Measurements from ENCODE around the gene CPM. TPM values are rescaled to one million over a fixed set of nuclear protein-coding genes. Genes with fewer than 3 reads are reported as not detected.

Gene CPM
- polyA plus RNA-seq, 1 donor (not counting 4 experiments of a cell fraction or from before 2014, with no cell fraction given), result 2.5 TPM

DNA sequence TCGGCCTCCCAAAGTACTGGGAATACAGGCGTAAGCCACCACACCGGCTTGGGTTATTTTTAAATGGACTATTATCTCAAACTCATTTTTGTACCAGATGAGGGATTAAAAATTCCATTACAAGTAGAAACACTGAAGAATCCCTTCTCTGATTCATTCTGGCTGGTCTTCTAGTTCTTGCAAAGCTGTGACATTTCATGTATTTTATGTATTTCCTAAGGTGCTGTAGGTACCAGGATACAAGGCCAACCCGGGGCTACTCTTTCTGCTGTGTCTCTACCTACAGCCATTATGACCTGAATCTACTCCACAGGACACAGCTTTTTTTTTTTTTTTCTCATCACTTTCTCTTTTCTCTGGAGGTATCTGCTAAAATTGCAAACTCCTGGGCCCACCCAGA is 24.9 kb downstream of the CPM start:
- DNase-seq (ENCODE audit: low read depth, low spot score) (no peak), FAIRE-seq (no peak)
- Histone ChIP-seq H3K4me1 (ENCODE audit: control insufficient read depth, extremely low read depth, insufficient read depth, low read length) (no peaks in the 10 kb centered on the region), H3K4me2 (ENCODE audit: control insufficient read depth, extremely low read depth, insufficient read depth, low read depth, low read length) (no peak overlapping the region), H3K36me3 (ENCODE audit: control insufficient read depth in 2 of 2, extremely low read depth in 1 of 2, insufficient read depth in 2 of 2, low read length in 2 of 2) (no peaks in the 10 kb centered on the region), H3K4me3 (ENCODE audit: control insufficient read depth in 2 of 3, extremely low read depth in 1 of 3, insufficient read depth in 2 of 3, low read depth in 1 of 3, low read length in 3 of 3) (no peak overlapping the region), H3K9me1 (ENCODE audit: control insufficient read depth, extremely low read depth, insufficient read depth, low read length) (no peaks in the 10 kb centered on the region), H3K9ac (ENCODE audit: control insufficient read depth, extremely low read depth, insufficient read depth, low read length) (no peak overlapping the region), H2AFZ (ENCODE audit: control insufficient read depth, low read length) (no peak overlapping the region), H4K20me1 (ENCODE audit: control insufficient read depth, extremely low read depth, insufficient read depth, low read length) (no peaks in the 10 kb centered on the region), H3K9me3 (ENCODE audit: control insufficient read depth, low read depth, low read length) (no peaks in the 10 kb centered on the region), H3K27ac (ENCODE audit: control insufficient read depth, insufficient read depth, low read length) (no peak overlapping the region), H3K27me3 (ENCODE audit: control insufficient read depth, extremely low read depth, insufficient read depth, low read length) (no peaks in the 10 kb centered on the region), H3K79me2 (ENCODE audit: control insufficient read depth, insufficient read depth, low read length) (no peaks in the 10 kb centered on the region)
- no peak for TF ChIP-seq EZH2 (IDR thresholded peaks at IDR 0.05; ENCODE audit: low read length)
- TF ChIP-seq, protein P1, sequence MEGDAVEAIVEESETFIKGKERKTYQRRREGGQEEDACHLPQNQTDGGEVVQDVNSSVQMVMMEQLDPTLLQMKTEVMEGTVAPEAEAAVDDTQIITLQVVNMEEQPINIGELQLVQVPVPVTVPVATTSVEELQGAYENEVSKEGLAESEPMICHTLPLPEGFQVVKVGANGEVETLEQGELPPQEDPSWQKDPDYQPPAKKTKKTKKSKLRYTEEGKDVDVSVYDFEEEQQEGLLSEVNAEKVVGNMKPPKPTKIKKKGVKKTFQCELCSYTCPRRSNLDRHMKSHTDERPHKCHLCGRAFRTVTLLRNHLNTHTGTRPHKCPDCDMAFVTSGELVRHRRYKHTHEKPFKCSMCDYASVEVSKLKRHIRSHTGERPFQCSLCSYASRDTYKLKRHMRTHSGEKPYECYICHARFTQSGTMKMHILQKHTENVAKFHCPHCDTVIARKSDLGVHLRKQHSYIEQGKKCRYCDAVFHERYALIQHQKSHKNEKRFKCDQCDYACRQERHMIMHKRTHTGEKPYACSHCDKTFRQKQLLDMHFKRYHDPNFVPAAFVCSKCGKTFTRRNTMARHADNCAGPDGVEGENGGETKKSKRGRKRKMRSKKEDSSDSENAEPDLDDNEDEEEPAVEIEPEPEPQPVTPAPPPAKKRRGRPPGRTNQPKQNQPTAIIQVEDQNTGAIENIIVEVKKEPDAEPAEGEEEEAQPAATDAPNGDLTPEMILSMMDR (optimal IDR thresholded peaks at IDR 0.05 in 1 of 3, IDR thresholded peaks at IDR 0.05 in 1 of 3, conservative IDR thresholded peaks at IDR 0.05 in 1 of 3; ENCODE audit: extremely low read depth in 1 of 3, insufficient read depth in 2 of 3, low read length in 3 of 3), result no peak
- dilution Hi-C loops (cut with MboI; ENCODE audit: extremely low pct_ligation_motif_present, low sequenced_read_pairs), result no loop called here

DNA sequence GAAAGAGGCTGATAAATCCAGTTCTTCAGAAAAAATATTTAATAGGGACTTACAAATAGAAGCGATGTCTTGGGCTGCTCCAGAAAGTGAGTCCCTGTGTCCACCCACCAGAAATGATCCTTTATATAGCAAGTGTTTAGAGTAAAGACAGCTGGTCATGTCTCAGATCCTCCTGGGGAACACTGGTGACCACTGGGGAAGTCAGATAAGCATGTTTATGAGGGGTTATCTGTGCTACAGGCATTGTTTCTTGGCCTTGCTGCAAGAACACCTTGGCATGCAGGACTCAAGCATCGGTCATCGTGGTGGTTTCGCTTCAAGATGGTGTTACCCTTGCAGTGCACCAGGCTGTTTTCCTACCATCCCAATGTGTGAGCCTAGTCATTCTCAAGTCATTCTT is 27.2 kb downstream of the CPM start:
- Histone ChIP-seq H3K4me3 (ENCODE audit: control insufficient read depth in 2 of 3, extremely low read depth in 1 of 3, insufficient read depth in 2 of 3, low read depth in 1 of 3, low read length in 3 of 3) (no peak overlapping the region), H4K20me1 (ENCODE audit: control insufficient read depth, extremely low read depth, insufficient read depth, low read length) (no peaks in the 10 kb centered on the region), H3K27me3 (ENCODE audit: control insufficient read depth, extremely low read depth, insufficient read depth, low read length) (no peaks in the 10 kb centered on the region), H3K9ac (ENCODE audit: control insufficient read depth, extremely low read depth, insufficient read depth, low read length) (no peak overlapping the region), H3K27ac (ENCODE audit: control insufficient read depth, insufficient read depth, low read length) (no peak overlapping the region), H3K4me2 (ENCODE audit: control insufficient read depth, extremely low read depth, insufficient read depth, low read depth, low read length) (no peak overlapping the region), H3K9me3 (ENCODE audit: control insufficient read depth, low read depth, low read length) (no peaks in the 10 kb centered on the region), H3K9me1 (ENCODE audit: control insufficient read depth, extremely low read depth, insufficient read depth, low read length) (no peaks in the 10 kb centered on the region), H3K4me1 (ENCODE audit: control insufficient read depth, extremely low read depth, insufficient read depth, low read length) (no peaks in the 10 kb centered on the region), H3K36me3 (ENCODE audit: control insufficient read depth in 2 of 2, extremely low read depth in 1 of 2, insufficient read depth in 2 of 2, low read length in 2 of 2) (no peaks in the 10 kb centered on the region), H3K79me2 (ENCODE audit: control insufficient read depth, insufficient read depth, low read length) (no peaks in the 10 kb centered on the region), H2AFZ (ENCODE audit: control insufficient read depth, low read length) (no peak overlapping the region)
- dilution Hi-C loops (cut with MboI; ENCODE audit: extremely low pct_ligation_motif_present, low sequenced_read_pairs), result no loop called here
- TF ChIP-seq, protein P1 (optimal IDR thresholded peaks at IDR 0.05 in 1 of 3, IDR thresholded peaks at IDR 0.05 in 1 of 3, conservative IDR thresholded peaks at IDR 0.05 in 1 of 3; ENCODE audit: extremely low read depth in 1 of 3, insufficient read depth in 2 of 3, low read length in 3 of 3), result no peak
- no peak for TF ChIP-seq EZH2 (IDR thresholded peaks at IDR 0.05; ENCODE audit: low read length)
- DNase-seq (ENCODE audit: low read depth, low spot score) (no peak), FAIRE-seq (no peak)

Measured in keratinocyte (primary cell).